H7 (cell line): ENCODE data around the gene AHDC1. TPM values are rescaled to one million over a fixed set of nuclear protein-coding genes. Genes with fewer than 3 reads are reported as not detected.

ENCODE experiments used
- DNase-seq: peaks from one replicate; pipeline ENCODE4 v3.0.0; 2012
- H3K27me3 ChIP-seq: 2 replicates; pipeline ENCODE4 v1.6.0; 2011; ENCODE audit warnings: mild to moderate bottlenecking, low read length; ENCODE audit not compliant: control insufficient read depth, insufficient read depth
- H3K36me3 ChIP-seq: replicated peaks from 2 replicates; pipeline ENCODE4 v1.5.1; 2011; ENCODE audit warnings: low read length; ENCODE audit not compliant: control insufficient read depth, insufficient read depth
- H3K4me3 ChIP-seq: 2 replicates; pipeline ENCODE4 v1.5.1; 2011; ENCODE audit warnings: low read depth, mild to moderate bottlenecking, control low read depth, low read length, moderate library complexity; ENCODE audit not compliant: insufficient read depth
- total RNA-seq: library from RNA; depleted of rRNA; stranded (reverse); fragments of >200 nt; shearing (Covaris generic); gene quantifications from 2 replicates; pipeline ENCODE4 v1.2.3, GENCODE V29; 2014

Gene AHDC1
- total RNA-seq, 1 experiment from 2014 or later = 11.2 TPM

DNA sequence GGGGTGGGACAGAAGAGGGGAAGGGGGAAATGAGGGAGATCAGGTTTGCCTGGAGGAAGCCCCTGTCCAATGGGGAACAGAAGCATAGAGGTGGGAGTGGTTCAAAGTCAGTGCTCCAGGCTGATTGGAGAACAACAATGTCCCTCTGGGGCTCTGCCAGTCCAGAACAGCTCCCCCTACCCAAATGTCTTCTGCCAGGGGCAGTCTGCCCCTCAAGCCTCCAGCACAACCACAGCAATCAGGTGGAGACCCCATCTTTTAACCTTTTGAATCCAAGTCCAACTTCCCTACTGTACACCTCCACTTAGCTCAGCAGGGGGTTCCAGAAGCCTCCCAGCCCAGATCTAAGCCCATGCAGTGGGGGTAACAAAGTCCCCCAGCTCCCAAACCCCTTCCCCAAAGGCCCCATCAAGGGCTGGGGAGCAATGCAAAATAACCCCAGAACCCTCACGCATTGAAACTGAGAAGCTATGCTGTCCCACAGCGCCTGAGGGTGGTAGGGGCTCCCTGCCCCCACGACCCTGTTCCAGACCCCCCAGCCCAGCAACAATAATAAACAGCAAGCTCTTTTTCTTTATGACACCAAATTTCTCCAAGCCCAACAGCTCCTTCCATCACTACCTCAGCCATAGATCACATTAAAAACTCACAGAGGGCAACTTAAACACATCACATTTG is 3.3 kb downstream of the AHDC1 start:
- Histone ChIP-seq H3K27me3 (no peaks in the 10 kb centered on the region), H3K36me3 (no peaks in the 10 kb centered on the region; the same call in 1 of the 2 replicates), H3K4me3 (no peak overlapping the region)
- DNase-seq = peak; percentile 91

DNA sequence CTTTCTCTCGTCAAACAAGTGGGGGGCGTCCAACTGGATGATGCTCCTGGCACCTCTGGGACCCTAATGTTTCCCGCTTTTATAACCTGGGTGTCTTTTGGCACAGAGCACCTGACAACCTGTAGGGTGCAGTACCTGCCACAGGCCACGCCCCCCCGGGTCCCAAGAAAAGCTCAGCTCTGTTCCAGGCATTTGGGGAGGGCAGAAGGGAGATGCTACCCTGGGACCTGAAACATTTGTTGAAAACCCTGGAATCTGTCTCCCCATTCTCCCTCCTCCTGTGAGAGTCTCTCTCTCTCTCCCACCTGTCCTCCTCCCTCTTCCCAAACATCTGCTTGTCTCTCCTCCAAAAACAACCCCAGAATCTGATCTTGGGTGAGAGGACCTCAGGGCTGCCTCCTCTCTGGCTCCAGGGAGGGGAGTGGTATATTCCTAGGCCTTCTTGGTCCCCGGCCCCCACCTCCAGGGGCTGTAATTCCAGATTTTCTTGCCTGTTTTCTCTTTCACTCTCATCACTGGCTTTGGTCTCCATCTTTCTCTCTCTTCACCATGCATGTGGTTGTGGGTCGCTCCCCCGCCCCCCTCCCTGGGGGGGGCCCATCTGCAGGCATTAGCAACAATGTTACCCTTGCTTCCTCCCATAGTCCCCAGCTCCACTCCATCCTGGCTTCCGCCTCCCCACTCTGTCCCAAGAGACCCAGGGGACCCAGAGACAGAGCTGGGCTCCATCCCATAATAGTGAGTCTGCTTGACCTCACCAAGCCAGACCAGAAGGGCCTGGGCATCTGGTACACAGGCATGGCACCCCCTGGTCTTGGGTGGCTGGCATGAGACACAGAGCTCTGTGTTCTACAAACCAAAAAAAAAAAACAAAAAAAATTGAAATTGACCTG is 4.1 kb downstream of the AHDC1 start:
- Histone ChIP-seq H3K27me3 (no peaks in the 10 kb centered on the region), H3K4me3 (no peak overlapping the region), H3K36me3 (no peaks in the 10 kb centered on the region; the same call in 1 of the 2 replicates)
- peak; percentile 86 for DNase-seq

DNA sequence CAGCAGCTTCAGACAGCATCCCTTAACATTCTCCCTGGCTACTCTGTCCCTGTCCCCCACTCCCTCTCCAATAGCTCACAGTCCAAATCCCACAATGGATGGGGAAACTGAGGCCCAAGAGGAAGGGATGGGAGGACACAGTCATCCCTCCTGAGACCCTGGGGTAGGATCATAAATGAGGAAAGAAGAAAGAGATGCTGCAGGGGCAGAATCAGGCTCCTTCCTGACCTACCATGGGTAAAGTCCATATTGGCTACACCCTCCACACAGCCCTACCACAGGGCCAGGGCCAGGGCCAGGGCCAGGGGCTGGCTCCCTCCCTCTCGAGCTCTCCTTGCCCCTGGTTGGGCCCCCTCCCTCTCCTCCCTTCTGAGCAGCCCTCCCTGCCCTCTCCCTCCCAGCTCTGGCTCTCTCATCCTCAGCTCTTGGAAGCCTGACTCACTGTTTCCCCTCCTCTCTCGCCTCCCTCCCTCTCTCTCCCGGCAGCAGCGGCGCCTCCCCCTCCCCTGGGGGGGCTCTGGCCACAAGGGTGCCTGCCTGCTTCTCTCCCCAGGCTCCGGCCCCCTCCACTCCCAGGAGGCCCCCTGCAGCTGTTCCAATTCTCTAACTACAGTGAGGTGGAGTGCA is 4.9 kb downstream of the AHDC1 start:
- no peak overlapping the region for H3K4me3 ChIP-seq
- no peaks in the 10 kb centered on the region; the same call in 1 of the 2 replicates for H3K36me3 ChIP-seq
- peak; percentile 80 for DNase-seq
- H3K27me3 ChIP-seq = no peaks in the 10 kb centered on the region

DNA sequence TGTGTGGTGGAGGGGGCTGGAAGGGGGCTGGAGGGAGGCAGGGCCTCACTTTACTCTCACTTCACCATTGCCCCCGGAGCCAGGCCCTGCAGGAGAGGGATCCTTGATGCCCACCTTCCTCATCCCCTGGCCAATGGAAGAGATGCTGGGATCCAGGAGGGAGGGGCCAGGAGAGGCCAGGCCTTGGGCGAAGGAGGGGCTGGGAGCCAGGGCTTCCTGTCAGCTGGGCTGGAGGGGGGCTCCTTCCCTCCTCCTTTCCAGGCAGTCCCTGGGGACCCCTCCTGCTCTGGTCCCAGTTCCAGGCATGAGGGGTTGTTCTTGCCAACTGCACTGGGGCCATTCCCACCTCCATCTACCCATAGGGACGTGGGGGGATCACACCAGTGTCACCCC is 5.7 kb downstream of the AHDC1 start:
- no peak overlapping the region for H3K4me3 ChIP-seq
- H3K27me3 ChIP-seq = no peaks in the 10 kb centered on the region
- no peaks in the 10 kb centered on the region; the same call in 1 of the 2 replicates for H3K36me3 ChIP-seq
- DNase-seq = peak; percentile 91

DNA sequence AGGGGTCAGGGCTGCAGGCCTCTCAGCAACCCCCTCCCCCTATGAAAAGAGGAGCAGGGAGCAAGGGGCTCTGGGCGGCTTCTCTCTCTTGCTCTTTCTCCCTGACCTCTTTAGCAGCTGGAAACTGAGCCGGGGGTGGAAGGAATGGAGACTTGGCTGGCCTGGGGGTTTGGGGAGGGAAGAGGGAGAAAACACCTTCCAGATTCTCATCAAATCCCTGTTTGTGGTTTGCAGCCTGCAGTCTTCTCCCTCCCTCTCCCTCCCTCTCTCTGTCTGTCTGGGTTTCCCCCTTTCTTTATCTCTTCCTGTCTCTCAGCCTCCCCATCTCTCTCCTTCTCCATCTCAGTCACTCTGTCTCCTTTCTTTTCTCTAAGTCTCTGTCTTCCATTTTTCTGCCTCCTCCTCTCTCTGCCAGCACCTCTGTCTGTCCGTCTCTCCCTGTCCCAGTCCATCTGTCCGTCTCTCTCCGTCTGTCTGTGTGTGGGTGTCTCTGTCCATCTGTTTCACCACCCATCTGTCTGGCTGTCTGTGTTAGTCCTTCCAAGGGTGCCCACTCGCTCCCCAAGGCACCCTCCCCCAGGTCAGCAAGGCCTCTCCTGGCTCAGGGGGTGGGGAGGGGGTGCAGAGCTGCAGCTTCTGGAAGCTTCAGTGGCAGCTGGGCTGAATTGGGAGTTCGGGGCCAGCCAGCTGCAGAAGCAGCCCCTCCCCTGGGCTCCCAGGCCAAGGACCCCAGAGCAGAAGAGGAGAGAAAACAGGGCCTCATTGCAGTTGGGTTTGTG is 6.2 kb downstream of the AHDC1 start:
- no peaks in the 10 kb centered on the region for H3K27me3 ChIP-seq
- DNase-seq = peak; percentile 36
- no peaks in the 10 kb centered on the region; the same call in 1 of the 2 replicates for H3K36me3 ChIP-seq
- H3K4me3 ChIP-seq = no peak overlapping the region

DNA sequence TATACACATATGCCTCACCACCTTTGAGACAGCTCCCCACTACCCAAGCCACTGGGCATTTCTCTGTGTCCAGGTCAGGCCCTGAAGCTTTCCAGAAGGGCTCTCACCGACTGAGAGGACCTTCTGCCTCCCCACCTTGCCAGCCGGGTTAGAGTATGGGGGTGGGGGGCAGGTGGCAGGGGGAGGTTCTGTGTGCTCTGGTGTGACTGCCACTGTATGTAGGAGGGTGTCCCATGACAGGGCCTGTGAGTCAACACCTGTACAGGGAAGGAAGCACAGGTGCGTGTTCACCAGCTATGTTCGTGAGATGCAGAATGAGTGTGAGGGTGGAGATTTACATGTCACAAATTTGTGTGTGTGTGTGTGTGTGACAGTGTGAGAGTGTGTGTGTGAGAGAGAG is 7.0 kb downstream of the AHDC1 start:
- Histone ChIP-seq H3K4me3 (no peak overlapping the region), H3K36me3 (no peaks in the 10 kb centered on the region; the same call in 1 of the 2 replicates), H3K27me3 (no peaks in the 10 kb centered on the region)
- no peak for DNase-seq

DNA sequence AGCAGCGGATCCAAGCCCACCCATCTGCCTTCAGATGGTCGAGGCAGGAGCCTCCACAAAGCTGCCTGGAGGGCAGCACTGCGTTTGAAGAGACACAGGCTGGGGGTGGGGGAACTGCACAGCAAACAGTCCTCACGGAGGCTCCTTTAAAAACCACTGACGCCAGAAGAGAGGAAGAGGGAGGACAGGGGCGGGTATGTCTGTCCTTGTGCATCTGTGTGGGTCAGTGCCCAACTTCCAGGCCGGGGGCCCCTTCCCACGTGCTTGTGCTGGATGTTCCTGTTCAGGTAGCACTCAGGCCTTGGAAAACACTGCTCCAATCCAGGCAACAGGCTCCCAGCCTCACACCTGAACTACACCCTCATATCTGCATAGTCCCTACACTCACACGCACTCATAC is 7.7 kb downstream of the AHDC1 start:
- Histone ChIP-seq H3K4me3 (no peak overlapping the region), H3K36me3 (no peaks in the 10 kb centered on the region; the same call in 1 of the 2 replicates)
- peak; percentile 35 for DNase-seq

DNA sequence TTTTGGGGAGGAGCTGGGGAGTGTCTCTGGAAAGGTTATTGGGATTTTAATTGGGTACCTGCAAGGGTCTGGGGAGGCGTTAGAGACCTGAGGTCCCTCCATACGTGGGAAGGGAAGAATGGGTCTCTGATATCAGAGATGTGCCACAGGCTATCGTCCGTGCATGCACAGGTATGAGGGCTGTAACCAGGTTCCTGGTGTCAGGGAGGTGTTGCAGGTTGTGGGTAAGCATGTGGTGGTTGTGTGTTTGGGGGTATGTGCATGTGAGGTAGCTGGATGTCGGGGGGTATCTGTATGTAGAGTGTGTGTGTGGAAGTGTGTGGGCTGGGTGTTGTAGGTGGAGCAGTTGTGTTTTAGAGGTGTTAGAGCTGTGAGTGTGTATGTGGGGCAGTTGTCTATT is 8.3 kb downstream of the AHDC1 start:
- no peak for DNase-seq
- H3K27me3 ChIP-seq = no peaks in the 10 kb centered on the region
- no peaks in the 10 kb centered on the region for H3K36me3 ChIP-seq
- no peak overlapping the region for H3K4me3 ChIP-seq

More for the DNA sequence above, 7.7 kb downstream of the AHDC1 start:
- H3K27me3 ChIP-seq = no peaks in the 10 kb centered on the region

DNA sequence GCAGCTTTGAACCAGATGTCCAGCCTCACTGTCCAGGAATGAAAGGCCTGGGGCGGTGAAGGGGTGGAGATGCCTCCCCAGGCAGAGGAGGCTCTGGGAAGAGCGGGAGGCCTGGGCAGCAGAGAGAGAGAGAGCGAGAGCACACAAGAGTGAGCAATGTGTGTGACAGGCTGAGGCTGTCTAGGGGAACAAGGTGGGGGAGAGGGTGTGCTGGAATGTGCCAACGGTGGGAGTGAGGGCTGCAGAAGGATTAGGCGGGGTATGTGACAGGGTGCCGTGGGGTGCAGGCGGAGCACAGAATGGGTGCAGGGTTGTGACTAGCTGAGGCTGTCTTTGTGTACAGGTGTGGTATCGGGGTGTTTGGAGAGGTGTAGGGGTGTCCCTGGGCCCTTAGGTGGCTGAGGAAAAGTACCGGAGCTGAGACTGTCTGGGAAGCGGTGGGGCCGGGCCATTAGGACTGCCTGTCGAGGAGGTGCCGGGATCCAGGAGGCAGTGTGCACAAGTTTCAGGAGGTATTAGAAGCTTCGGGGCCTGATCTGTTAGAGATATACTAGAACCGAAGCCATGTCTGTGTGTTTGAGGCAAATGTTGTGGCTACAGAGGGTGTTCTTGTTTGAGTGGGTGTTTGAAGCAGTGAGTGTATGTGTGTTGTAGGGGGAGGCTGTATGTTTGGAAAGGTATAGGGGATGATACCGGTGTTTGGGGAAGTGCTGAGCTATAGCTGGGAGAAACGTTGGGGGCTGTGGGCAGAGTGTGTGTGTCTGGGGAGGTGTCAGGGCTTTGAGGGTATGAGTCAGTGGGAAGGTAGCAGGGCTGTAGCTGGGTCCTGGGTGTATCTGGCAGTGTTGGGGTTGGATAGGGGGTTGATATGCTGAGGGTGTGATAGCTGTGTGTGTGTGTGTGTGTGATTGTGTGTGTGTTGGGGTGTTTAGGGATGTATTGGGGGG is 9.1 kb downstream of the AHDC1 start:
- no peaks in the 10 kb centered on the region for H3K36me3 ChIP-seq
- peak; percentile 63 for DNase-seq
- H3K27me3 ChIP-seq = no peaks in the 10 kb centered on the region
- no peak overlapping the region for H3K4me3 ChIP-seq

DNA sequence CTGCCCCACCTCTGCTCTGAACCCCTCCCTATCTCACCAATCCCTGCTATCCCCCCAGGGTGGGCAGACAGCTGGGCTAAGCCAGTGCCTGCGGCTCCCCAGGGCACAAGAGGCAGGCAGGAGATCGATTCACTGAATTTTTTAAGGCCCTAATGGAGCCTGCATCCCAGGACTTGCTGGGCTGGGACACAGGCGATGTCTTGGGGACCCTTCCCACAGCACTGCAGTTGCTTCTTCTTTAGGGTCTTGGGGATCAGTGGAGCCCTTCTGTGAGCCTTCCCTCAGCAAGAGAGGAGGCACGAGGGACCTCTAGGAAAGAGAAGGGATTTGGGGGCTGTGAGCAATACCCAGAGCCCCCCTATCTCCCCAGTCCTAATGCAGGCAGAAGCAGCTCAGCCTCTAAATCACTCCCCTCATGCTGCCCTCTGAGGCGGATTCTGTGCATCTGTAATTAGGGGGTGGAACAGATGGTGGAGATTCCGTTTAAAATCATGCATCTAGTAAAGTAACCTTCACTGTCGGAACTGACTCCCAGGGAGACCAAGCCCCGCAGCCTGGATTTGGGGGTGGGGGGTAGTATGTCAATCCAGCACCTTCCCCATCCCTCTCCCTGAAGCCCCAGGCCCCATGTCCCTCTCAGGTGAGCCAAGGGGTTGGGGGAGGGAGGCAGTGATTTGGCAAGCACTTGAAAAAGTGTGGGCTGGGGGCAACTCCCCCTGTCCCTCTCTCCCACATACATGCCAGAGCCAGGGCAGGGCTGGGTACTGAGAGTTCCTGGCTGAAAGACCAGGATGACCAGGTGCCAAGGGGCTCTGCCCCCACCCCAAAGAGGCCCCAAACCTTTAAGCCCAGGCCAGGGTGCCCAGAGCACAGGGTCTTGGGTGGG is 10.0 kb downstream of the AHDC1 start:
- DNase-seq = peak; percentile 61
- Histone ChIP-seq H3K27me3 (no peaks in the 10 kb centered on the region), H3K36me3 (no peaks in the 10 kb centered on the region), H3K4me3 (no peak overlapping the region)

DNA sequence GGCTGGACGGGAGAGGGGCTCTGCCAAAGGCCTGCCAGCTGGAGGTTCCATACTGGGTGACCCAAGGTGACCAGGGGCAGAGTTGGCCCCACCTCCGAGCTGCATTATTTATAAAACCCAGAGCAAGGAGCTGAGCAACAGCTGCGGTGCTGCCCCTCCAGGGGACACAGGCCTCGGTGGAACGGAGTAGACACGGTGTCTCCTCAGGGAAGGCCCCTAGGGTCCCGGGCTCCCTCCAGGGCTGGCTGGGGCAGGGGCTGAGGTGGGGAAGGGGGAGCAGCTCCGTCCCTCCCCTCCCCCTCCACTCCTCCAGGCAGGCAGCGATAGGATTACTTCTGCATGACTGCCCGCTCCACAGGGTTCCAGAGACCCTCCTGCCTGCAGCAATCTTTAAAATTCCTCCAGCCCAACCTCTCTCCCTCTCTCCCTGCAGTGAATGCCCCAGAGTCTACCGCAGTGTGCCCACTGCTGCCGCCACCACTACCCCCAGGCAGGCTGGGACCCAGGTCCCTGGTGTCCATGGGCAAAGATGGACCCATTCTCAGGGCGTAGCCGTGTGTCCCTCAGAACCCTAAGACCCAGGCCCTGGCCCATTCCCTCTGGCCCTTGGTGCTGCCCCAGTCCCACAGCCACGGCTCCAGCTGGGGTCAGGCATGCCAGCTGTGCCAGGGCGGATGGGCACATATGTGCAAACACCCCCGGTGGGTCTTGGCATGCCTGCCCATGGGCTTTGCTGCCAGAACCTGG is 10.8 kb downstream of the AHDC1 start:
- peak overlapping the region; percentile 27 for H3K4me3 ChIP-seq
- H3K36me3 ChIP-seq = no peaks in the 10 kb centered on the region
- peak; percentile 92 for DNase-seq
- H3K27me3 ChIP-seq = no peaks in the 10 kb centered on the region
